Measurements from ENCODE around the gene KRTCAP2.
"Not testable (repeated sequence)": the region's sequence is repeated elsewhere in the genome, so short reads cannot be mapped to it uniquely, and the experiment has no call there.

The KRTCAP2 gene

DNA sequence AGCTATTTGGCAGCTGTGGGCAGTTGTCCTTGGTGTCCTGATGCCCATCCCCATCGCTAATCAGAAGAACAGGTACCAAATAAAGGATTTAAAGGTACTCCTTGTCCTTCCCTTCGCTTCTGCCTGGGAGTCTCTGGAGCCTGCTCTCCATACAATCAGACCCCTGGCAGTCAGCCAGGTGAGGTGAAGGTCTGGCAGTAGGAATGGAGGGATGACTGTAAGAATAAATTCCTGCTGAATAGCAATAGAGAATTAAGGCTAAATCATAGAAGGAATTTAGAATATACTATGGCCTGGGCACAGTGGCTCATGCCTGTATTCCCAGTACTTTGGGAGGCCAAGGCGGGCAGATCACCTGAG lies 25.4 kb upstream of the KRTCAP2 start:
- no peak for DNase-seq

DNA sequence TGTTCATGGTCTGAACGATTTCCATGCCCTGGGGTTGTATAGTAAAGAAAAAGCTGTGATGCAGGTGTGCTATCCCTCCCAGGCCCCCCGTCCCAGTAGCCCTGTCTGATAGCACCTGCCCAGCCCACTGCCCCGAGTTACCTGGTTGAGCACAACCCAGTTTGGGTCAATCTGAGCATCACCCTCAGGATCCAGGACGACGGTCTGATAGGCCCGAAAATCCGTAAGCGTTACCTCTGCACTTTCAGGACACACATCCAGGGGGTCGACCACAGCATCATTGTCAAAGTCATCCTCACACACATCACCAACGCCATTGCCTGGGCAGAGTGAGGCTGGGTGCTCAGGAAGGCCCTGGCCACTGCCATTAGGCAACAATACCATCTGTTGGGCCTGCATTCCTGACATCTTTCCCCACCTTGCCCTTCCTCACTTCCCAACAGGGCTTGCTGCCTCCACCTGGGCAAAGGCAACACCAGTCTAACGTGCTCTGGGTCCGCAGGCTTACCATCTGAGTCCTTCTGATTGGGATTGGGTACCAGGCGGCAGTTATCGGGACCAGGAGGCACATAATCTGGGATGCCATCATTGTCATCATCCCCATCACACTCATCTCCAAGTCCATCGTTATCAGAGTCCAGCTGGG lies 24.9 kb upstream of the KRTCAP2 start:
- DNase-seq, result no peak

DNA sequence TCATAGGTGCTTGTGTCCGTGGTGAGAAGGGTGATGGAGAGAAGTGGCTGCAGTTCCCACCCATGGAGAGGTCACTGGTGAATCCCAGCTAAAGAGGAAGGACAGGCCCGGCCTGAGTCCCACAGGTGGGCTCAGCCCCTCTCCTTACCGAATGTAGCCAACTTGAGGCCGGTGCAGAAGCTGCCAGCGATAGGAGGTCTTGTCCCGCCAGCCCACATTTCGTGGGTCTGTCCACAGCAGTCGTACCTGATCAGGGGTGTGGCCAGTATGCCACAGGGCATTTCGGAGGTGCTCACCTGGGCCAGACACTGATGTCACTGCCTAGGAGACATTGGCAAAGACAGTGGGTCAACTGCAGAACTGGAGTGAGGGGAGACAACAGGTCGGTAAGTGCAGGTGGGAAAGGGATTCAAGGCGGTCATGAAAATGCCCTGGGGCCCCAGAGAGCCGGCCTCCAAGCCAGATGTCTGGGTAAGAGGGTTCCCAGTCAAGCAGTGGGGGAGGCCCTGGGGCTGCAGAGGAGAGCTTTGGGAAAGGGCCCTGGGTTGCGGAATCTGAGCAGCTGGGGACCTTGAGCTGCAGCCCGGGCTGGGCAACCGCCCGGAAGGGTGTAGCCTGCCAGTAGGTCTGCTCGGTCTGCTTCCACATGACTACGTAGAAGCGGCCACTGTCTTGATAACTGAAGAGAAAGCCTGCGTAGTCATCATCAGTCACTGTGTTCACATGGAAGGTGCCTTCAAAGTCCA lies 24.0 kb upstream of the KRTCAP2 start:
- DNase-seq, result no peak

DNA sequence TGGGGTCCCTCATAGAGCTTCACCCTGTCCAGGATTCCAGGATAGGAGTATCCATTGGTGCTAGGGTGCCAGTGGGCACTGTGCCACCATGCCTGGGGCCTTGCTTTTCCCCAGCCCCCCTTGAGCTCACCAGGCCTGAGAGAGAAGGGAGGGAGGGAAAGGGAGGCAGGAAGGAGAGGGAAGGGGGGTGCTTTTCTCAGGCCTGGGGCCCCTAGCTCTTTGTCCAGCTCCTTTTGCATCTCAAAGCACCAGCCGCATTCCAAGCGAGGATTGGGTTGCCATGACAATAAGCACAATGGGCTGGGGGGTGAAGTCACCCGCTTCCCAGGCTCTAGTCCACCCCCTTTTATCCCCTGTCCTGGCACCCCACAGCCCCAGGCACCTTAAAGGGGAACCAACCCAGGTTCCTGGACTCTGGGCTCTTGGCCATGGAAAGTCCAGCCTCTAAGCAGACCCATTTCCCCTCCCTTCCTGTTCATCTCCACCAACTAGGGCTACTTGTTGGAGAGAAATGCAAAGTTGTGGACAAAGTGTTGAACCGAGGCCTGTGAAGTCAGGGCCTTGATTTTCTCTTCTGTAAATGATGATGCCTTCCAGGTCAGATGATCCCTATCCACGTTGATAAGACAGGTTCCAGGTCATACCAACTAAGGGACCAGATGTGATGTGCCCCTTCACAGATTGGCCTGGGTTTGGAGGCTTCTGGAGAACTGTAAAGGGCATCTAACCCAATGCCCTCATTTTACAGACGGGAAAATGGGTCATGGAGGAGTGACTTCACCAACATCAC lies 23.2 kb upstream of the KRTCAP2 start:
- DNase-seq, result no peak

DNA sequence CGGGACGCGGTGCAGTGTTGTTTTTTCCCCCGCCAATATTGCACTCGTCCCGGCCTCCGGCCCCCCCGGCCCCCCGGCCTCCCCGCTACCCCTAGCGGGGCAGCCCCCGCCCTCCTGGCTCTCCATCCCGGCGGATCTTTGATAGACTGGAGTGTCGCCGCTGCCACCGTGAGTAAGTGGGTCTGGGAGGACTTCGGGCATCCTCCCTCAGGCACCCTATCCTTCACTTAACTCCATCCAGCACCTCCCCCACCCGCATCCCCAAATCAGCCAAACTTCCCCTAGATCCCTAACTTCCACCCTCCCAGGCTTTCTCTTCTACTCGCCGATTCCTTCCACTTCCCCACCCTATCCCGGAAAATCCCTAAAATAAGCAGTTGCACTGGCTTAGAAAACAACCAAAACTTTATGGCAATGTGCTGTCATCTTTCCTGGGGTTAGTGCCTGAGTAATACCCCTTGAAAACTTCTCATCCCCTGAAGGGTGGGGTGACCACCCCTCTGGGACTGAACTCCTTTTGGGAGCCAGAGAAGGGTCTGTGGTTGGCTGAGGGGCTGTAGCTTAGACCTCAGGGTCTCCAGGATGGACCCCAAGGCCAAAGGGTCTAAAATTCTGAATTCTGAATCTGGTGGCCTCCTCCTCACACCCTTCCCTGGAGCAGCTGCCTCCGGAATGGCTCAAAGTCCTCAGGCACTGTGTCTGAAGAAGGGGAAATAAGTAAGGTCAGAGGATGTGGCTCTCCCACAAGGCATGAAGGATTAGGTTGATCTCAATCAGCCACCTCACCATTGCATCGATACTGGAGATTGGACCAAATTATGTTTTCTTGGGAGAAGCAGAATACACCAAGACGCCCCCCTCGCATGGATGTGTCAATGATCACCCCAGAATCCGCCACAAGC lies 22.3 kb upstream of the KRTCAP2 start:
- no peak for DNase-seq

DNA sequence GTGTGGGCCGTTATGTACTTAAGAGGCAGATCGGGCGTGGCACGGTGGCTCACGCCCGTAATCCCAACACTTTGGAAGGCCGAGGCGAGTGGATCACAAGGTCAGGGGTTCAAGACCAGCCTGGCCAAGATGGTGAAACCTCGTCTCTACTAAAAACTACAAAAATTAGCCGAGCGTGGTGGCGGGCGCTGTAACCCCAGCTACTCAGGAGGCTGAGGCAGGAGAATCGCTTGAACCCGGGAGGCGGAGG lies 20.8 kb upstream of the KRTCAP2 start:
- not testable (repeated sequence) for DNase-seq

DNA sequence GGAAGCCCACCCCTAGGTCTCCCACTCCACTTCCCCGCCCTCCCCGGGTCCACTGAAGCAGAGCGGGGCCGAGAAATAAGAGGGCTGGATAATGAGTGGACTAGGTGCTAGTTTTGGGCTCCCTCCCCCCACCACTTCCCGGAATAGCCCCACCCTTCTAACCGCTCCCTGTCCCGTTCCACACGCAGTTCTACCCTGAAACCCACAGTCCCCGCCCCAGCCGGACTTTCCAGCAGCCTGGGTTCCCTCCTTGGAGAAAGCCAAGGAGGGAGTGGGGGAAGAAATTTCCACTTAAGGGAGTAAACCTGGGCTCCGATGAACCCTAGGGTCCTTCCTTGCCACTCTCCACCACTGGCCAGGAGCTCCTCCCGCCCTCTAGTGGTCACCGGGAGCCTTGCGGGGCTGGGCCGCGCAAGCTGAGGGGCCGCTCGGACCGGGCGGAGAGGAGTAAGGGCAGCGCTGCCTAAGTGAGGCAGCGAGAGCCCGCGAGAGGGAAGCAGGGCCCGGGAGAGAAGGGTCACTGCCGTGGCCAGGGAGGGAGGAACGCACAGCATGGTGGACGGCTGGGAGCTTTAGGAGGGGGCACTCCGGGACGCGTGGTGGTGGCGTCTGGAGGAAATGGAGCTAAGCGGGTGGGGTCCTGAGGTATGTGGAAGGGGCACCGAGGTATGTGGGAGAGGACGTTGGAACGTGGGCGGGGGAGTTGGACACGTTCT lies 20.3 kb upstream of the KRTCAP2 start:
- peak; percentile 45 for DNase-seq

DNA sequence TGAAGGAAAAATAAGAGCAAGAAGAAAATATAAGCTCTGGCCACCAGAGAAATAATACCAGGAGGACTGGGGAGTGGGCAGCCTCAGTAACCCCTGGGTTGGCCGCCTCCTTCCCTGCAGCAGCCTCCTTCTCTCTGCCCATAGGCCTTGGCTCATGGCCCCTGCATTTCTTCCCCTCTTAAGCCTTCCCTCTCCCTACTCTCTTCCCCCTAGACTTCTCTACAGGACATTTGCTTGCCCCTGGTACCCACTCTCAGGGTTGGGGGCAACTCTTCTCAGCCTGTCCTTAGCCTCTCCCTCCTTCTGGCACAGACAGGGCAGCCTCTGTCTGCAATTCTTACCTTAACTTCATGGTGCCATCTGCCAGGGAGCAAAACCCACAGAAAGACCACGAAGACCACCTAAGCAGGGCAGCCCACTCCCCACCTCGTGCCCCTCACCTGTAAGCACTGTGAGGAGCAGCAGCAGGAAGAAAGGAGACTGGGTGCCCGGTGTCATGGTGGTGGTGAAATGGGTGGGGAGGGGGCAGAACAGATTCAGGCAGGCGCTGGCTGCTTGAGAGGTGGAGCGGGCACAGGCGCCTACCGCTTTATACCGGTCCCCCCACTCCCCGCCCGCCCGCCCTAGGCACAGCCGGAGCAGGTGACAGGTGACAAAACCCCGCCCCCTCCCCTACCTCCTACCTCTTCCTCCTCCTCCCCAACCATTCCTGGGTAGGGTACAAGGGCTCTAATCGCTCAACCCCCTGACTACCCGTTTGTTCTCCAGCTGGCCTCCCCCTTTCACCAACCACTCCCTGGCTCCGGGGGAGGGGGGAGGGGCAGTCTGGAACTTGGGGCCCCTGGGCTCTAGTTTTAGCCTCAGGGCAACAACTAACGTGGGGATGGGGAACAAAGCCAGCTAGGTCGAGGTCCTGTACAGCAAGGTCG lies 19.5 kb upstream of the KRTCAP2 start:
- DNase-seq, result no peak

DNA sequence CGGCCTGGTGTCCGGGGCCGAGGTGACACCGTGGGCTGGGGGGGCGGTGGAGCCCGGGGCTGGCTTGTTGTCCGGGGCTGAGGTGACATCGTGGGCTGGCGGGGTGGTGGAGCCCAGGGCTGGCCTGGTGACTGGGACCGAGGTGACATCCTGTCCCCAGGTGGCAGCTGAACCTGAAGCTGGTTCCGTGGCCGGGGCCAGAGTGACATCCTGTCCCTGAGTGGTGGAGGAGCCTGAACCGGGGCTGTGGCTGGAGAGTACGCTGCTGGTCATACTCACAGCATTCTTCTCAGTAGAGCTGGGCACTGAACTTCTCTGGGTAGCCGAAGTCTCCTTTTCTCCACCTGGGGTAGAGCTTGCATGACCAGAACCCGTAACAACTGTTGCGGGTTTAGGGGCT lies 18.8 kb upstream of the KRTCAP2 start:
- no peak for DNase-seq

DNA sequence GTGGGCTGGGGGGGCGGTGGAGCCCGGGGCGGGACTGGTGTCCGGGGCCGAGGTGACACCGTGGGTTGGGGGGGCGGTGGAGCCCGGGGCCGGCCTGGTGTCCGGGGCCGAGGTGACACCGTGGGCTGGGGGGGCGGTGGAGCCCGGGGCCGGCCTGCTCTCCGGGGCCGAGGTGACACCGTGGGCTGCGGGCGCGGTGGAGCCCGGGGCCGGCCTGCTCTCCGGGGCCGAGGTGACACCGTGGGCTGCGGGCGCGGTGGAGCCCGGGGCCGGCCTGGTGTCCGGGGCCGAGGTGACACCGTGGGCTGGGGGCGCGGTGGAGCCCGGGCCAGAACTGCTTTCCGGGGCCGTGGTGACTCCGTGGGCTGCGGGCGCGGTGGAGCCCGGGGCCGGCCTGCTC lies 16.8 kb upstream of the KRTCAP2 start:
- not testable (repeated sequence) for DNase-seq

DNA sequence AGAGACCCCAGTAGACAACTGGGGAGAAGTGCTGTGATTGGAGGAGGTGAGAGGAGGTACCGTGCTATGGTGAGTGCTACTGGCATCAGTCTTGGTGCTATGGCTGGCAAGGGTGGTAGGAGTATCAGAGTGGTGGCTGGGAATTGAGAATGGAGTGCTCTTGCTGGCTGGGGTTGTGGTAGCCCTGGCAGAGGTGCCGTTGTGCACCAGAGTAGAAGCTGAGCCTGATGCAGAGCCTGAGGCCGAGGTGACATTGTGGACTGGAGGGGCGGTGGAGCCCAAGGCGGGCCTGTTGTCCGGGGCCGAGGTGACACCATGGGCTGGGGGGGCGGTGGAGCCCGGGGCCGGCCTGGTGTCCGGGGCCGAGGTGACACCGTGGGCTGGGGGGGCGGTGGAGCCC lies 15.2 kb upstream of the KRTCAP2 start:
- no peak for DNase-seq

DNA sequence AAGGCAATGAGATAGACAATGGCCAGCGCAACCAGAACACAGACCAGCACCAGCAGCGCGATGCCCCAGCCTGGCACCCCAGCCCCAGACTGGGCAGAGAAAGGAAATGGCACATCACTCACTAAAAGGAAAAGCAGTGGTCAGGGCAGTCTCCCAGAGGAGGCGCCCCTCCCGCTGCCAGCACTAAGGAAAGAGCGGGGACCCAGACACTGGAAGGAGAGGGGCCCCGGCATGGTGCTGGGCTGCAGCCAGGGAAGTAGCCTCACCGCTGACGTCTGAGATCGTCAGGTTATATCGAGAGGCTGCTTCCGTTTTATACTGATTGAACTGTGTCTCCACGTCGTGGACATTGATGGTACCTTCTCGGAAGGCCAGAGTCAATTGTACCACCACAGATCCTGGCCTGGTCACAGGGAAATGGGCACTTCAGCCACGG lies 14.4 kb upstream of the KRTCAP2 start:
- DNase-seq, result no peak

DNA sequence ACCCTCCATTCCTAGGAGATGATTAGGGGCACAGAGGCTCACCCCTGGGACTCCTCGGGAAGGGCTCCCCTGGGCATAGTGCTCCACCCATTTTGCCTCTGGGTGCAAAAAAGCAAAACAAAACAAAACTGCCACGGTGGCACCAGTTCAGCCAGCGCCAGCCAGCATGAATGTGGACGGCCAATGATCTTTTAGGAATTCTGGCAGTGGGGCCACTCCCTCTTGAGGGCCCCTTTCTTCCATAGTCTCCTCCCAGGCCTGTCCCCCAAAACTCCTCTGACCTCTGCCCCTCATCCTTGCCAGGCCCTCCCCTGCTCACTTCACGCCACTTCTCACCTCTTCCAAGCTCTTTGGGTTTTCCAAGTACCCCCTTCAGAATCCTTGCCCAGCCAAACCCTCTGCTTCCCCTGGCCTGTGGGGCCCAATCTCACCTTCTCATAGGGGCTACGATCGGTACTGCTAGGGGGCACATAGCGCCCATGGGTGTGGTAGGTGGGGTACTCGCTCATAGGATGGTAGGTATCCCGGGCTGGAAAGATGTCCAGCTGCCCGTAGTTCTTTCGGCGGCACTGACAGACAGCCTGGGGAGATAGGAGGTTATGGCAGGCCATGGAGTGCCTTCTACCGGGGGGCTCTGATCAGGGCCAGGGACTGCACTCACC lies 13.8 kb upstream of the KRTCAP2 start:
- DNase-seq, result no peak

DNA sequence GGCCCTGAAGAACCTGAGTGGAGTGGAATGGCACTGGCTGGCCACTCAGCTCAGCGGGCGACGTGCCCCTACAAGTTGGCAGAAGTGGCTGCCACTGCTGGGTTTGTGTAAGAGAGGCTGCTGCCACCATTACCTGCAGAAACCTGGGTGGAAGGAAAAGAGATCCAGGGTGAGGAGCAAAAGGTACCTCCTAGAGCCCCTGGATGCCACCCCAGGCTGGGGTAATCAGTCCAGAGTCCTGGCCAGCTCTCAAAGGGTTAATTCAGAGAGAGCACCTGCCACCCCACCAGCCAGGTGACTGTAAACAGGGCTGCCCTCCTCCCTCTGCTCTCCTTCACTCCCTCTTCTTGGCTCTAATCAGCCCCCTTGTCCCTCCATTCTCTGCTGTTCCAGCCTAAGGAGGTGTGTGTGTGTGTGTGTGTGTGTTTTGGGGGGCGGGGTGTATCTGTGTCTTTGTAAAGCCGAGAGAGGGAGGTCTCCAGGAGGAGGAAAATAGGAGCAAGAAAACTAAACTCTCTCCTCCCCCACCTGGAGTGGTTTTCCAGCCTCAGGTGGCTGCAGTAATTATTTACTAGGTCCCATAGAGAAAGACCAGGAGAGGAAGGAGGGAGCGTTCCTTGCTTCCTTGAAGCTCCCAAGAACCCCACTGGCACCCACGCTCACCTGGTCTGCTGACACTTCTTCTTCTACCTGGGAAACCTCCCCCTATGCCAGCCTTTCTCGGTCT lies 13.1 kb upstream of the KRTCAP2 start:
- no peak for DNase-seq

DNA sequence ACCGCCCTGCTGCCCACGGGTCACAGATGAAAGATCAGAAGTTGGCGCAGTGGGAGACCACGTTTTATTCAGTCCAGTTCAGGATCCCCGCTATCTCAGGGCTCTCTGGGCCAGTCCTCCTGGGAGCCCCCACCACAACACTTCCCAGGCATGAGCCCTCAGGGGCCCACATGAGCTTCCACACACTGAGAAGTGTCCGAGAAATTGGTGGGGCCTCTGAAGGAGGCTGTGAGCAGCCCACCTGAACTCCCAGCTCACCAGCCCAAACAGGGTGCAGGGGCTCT lies 12.6 kb upstream of the KRTCAP2 start:
- DNase-seq, result no peak

DNA sequence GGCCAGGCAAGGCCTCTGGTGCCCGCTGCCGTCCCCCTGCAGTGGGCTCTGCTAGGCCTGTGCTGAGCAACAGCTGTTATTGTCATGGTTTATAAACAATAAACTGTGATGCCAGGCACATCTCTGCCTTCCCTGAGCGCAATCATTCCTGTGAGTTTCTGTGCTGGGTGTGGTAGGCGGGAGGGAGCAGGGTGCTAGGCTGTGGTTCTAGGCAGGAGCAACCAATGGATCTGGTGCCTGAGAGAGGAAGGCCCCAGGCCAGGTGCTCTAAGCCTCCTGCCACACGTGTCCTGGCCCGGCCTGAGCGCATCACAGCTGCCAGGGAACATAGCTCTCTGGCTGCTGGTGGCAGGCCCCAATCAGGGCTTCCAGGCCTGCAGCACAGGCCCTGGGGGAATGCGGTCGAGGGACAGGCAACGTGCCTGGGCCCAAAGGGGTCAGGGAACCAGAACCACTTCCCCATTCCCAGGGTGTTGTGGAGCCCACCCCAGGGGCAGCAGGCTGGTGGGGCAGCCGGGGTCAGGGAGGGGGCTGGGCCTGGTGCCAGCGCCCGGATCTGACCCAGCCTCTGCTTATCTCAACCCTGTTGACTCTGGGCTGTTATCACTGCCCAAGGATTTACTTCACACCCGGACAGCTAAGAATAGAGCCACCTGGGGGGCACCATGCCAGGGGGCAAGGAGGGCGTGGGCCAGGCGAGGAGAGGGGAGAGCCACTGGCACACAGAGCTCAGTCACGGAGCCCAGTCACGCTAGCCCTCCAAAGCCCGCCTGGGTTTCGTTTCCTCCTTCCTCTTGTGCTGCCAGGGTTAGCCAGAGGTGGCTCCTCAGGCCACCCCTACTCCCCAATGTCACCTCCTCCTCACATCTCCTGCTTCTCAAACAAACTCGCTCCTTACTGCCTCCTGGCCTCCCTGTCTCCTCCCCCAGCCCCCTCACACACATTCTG lies 12.0 kb upstream of the KRTCAP2 start:
- no peak for DNase-seq

DNA sequence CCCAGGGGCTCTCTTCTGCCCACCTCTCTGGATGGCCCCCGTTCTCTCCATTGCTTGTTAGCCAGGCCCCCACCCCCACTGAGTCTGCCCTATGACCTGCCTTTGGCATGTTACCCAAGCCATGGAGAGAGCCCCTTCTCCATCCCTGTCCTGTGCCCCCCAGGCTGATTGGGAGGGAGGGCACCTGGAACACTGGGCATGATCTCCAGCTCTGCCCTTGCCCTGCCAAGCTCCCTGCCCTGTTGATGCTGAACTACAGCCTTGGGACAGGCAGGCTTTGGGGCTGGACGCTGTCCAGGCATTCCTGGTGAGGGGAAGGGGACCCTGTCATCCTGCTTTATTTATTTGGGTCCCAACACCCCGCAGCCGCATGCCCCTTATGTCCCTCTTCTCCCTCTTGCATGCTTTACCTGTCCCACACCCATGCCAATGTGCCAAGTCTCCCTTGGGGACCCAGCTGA lies 11.3 kb upstream of the KRTCAP2 start:
- no peak for DNase-seq

DNA sequence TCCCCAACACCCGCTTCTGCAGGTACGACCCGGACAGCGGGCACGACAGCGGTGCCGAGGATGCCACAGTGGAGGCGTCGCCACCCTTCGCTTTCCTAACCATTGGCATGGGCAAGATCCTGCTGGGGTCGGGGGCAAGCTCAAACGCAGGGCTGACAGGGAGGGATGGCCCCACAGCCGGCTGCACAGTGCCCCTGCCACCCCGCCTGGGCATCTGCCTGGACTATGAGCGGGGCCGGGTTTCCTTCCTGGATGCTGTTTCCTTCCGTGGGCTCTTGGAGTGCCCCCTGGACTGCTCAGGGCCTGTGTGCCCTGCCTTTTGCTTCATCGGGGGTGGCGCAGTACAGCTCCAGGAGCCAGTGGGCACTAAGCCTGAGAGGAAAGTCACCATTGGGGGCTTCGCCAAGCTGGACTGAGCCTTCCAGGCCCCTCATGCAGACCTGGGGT lies 10.7 kb upstream of the KRTCAP2 start:
- DNase-seq, result no peak

DNA sequence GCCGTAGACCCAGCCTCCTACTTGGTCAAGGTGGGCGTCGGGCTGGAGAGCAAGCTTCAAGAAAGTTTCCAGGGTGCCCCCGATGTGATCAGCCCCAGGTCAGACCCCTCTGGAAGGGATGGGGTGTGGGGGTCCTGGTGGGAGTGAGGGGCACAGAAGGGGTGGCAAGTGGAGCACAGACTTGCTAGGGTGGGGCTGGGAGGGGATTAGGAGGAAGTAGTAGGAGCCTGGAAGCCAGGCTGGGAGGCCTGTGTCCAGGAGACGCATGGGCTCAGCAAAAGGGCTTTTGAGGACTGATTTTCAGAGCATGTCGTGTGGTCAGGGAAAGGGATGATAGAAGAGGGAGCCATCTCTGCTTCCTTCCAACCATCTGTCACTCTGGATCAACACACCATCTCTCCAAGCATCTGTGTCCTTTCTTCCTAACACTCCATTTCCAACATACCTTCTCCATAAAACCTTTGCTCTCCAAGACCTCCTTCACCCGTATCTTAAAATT lies 9.0 kb upstream of the KRTCAP2 start:
- DNase-seq, result no peak

Data from NCI-H446 treated with DMSO at 0.1 percent for 48 hours (cell line).